ENCODE results near the gene TARS2.

TARS2 gene, protein sequence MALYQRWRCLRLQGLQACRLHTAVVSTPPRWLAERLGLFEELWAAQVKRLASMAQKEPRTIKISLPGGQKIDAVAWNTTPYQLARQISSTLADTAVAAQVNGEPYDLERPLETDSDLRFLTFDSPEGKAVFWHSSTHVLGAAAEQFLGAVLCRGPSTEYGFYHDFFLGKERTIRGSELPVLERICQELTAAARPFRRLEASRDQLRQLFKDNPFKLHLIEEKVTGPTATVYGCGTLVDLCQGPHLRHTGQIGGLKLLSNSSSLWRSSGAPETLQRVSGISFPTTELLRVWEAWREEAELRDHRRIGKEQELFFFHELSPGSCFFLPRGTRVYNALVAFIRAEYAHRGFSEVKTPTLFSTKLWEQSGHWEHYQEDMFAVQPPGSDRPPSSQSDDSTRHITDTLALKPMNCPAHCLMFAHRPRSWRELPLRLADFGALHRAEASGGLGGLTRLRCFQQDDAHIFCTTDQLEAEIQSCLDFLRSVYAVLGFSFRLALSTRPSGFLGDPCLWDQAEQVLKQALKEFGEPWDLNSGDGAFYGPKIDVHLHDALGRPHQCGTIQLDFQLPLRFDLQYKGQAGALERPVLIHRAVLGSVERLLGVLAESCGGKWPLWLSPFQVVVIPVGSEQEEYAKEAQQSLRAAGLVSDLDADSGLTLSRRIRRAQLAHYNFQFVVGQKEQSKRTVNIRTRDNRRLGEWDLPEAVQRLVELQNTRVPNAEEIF

DNA sequence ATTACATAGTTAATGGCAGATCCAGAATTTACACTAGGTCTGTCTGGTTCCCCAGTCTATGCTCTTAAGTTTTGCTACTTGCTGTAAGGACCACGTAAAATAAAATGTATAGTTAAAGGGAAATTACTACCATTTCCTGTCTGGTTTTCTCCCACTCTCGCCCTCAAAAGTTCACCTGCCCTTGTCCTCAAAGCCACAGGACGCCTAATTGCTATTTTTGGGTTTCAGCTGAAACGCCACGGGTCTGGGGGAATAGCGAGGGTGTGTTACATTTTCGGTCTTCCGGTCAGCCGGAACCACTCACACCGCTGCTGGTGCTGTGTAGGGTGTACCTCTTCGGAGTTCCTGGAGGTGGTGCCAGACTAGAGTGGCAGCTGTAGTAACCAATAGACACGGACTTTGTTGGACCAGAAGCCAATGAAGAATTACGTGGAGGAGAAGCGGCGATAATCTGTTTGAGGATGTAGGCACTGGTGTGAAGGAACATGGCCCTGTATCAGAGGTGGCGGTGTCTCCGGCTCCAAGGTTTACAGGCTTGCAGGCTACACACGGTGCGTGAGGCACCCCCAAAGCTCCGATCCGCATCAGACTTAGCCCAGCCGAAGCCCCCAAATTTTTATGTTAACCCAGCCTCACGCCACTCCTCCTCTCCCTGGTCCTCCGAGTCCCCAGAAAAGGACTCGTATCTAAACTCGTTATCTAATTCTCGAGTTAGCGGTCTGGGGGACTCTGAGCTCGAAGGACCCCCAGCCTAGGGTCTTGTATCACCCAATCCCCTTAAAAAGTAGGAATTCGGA is at the start of gene TARS2:
Gene TARS2 (plus strand): TSS at position 454 of the 797 bp plus-strand sequence. CDS start 32 bp downstream, at position 486.
- peak; percentile 96 to 100 (median 99) for DNase-seq

DNA sequence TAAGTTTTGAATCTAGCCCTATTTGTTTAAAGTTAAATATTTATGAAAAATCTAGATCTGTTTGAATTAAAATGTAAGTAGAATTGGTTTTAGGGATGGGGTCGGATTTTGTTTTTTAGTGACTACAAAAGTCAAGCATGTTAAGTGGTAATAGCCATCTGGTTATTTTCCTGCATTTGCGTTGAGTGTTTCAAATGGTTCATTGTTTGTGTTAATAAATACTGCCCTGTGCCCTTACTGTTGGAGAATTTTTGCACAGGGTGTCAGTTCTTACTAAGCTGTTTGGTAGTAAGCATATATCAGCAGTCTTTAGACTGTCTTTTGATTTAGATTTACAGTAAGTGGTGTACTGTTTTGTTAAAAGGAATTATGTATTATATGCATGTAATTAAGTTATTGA is 46.1 kb upstream of the TARS2 start:
- DNase-seq: no peak

DNA sequence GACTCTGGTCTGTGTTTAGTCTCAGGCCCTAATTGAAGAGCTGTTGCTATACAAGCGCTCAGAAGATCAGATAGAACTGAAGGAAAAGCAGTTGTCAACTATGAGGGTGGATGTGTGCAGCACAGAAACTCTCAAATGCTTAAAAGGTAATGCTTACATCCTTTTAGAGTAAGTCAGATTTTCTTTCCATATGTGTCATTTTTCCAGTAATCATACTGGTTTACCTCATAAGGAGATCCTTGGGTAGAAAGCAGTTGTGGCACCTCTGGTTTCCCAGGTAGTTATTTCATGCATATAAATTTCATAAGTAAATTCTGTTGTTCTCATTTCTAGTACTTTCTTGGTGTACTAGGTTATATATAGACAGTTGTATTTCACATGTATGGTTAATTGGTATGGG is 43.0 kb upstream of the TARS2 start:
- no peak for DNase-seq

DNA sequence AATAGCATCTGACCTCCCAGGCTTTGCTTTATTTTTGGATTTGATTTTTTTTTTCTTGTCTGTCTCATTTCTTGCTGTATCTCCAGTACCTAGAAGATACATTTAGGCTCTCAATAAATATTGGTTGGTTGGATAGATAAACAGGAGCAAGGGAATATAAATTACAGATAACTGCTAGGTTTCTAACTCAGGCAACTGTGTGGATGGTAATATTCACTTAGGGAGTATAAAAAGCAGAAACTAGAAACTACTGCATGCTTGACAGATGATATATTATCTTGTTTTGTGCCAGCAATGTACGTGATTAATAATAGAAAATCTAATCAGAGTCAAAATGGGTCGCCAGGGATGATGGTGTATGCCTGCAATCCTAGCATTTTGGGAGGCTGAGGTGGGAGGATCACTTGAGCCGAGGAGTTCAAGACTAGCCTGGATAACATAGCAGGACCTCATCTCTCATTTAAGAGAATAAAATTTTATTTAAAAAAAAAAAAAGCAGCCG is 31.0 kb upstream of the TARS2 start:
- DNase-seq: no peak

DNA sequence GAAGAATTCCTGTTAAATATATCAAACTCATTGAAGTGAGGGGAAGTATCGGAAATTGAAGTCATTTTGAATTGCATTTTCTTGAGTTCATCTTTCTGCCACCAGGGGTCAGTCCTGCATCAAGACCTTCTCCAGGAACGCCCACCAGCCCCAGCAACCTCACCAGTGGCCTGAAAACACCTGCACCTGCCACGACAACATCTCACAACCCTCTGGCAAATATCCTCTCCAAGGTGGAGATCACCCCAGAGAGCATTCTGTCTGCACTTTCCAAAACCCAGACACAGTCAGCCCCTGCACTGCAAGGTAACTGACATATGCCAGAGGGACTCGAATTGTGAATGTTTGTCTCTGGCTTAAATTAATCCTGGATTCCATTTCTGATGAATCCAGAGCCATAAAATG is 22.8 kb upstream of the TARS2 start:
- peak; percentile 47 to 89 (median 81) for DNase-seq

DNA sequence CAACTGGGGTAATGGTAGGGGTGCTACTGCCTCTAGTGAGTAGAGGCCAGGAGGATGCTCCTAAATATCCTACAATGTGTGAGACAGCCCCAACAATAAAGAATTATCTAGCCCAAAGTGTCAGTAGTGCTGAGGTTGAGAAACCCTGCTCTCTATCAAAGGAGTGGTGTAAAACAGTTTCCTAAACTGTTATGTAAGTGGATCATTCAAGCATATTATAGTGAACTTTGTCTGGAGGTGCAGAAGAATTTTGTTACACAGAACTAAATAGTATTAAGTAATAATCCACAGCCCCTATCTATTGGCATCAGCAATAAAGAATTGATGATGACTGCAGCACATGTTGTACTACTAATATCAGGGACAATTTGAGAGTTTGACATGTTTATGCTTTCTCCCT is 20.3 kb upstream of the TARS2 start:
- DNase-seq: no peak

DNA sequence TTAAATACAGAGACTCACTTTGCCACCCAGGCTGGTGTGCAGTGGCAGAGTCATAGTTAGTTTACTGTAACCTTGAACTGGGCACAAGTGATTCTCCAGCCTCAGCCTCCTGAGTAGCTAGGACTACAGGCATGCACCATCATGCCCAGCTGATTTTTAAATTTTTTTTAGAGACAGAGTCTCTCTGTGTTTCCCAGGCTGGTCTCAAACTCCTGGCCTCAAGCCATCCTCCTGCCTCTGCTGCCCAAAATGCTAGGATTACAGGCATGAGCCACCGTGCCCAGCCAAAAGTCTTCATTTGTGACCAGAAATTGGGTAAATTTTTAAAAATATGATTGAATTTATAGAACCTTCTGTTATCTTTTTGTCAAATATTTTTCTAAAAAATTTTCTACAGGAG is 17.9 kb upstream of the TARS2 start:
- DNase-seq: no peak

DNA sequence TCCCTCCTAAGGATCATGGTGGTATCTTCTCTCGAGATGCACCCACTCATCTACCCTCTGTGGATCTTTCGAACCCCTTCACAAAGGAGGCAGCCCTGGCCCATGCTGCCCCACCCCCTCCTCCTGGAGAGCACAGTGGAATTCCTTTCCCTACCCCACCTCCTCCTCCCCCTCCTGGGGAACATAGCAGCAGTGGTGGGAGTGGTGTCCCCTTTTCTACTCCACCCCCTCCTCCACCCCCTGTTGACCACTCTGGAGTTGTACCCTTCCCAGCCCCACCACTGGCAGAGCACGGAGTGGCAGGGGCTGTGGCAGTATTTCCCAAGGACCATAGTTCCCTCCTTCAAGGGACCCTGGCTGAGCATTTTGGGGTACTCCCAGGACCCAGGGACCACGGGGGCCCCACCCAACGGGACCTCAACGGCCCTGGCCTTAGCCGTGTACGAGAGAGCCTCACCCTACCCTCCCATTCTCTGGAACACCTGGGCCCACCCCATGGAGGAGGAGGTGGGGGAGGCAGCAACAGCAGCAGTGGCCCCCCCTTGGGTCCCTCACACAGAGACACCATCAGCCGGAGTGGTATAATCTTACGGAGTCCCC is 14.5 kb upstream of the TARS2 start:
- no peak for DNase-seq

DNA sequence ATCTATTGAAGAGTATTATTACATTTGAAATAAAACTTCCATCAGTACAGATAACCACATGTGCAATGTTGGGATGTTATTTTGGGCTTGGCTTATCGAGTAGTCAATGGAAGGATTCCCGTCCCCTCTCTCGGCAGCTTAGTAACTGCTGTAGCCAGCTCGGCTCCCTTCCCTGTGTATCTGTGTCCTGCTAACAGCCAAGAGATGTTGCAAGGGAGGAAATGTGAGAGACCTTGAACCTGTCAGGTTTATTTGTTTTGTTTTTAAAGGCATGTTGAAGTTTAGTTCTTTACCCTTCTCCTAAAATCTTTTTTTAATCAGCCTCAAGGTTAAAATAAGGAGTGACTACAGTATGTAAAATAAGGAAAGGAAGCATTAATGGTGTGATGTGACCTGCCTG is 13.6 kb upstream of the TARS2 start:
- DNase-seq: no peak

DNA sequence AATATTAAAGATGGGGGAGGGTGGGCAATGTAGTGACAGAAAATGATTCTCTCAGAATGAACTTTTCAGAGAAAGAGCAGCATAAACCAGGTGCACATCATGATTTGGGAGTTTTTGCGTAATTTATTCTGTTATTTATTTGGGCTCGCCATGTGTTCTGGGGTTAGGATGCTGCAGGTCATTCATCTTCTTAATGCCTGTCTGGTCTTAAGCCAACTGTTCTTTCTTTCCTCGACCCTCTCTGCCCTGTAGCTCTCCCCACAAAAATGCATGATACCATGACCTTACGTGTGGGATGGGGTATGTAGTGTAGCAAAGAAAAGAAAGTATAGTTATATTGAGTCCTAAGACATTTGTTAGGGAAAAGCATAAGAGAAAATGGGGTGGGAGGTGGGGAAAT is 12.3 kb upstream of the TARS2 start:
- DNase-seq: no peak

DNA sequence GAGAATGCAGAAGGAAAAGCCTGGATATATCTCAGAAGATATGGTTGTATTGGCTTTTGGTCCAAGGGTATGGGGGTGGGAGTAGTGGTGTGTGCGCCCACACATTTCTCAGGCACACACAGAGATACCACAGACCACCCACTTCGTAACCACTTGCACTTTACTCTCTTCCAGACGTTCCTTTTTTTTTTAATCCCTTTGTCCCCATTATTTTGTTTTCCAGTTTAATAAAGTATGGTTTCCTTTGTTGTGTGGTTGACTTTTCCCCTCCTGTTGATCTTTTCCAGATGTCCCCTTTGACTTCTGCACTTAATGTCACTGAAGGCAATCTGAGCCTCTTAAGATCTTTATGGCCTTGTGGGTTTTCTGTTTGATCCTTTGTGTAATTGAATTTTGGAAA is 10.5 kb upstream of the TARS2 start:
- no peak for DNase-seq

DNA sequence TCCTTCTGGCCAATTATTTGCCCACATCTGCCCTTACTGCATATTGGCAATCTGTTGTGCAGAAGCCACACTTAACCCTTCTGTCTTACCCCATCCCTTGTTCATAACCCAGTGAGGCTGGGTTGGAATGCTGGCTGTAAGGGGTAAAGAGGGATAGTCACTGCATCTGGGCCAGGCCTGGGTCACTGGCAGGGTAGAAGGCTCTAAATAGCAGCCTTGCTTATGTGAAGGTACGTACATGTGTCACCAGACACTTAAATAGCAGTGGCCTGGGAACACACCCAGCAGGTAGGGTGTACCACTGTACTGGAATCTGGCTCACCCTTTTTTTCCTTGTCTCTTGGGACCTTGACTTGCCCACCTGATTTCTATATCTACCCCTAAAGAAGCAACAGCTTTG is 9.9 kb upstream of the TARS2 start:
- DNase-seq: no peak

DNA sequence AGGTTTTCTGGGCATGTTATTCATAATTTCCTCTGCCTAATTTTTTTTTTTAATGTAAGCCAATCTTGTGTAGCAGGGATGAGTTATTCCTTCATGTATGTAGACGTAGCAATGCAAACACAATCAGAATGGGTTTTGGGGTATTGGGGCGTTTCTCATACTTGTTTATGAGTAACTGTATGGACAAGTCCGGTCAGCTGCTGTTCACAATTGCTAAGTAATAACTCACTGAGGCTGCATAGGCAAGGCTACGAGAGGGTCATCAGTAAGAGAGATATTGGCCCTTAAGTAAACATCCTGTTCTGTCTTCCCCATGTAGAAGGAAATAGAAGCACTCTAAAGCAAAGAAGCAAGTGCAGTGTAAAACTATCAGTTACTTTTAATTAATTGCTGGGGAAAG is 9.5 kb upstream of the TARS2 start:
- DNase-seq: peak in 2 of 3 experiments; percentile 6 to 15

DNA sequence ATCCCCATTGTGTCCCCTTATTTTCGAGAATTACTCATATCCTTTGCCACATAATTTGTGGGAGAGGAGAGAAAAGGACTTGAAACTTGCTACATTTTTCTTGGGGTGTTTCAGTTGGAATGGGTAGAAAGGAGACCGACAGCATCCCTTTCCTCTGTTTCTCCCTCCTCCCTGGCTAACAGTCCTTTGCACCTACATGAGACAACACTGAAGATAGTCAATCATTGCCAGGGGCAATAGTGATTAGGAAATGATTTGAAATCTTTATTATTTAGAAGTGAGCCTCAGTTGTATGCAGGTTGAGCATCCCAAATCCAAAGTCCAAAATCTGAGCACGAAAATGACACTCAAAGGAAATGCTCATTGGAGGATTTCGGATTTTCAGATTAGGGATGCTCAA is 7.8 kb upstream of the TARS2 start:
- peak in 1 of 3 experiments; percentile 16 for DNase-seq

DNA sequence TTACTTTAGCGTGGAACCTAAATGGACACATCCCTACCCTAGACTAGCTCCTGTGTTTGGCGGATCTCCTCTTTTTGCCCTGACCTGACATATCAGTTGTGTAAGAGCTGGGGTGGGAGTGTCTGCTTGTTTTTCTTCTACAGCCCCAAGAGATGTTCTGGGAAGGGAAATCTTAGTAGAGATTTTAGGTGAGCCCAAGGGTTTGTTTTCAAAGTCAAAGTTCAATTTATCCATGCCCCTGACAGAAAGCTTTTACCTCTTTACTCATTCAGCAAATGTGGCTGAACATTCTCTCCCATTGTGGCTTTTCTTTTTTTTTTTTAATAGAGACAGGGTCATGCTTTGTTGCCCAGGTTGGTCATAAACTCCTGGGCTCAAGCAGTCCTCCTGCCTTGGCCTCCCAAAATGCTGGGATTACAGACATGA is 7.3 kb upstream of the TARS2 start:
- no peak for DNase-seq

DNA sequence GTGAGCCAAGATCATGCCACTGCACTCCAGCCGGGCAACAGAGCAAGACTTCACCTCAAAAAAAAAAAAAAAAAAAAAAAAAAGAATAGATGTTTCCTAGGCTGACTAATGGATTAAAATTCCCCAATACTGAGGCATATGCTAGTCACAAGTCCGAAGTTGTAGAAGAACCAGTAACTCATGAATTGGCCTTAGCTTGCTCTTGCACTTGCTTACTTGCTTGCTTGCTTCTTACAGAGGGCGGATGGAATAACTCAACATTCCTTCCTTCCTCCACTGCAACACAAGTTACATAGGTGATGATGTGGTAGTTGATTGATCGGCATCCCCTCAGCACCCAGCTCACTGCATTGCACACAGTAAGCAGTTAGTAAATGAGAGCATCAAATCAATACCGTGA is 2.8 kb upstream of the TARS2 start:
- no peak for DNase-seq

DNA sequence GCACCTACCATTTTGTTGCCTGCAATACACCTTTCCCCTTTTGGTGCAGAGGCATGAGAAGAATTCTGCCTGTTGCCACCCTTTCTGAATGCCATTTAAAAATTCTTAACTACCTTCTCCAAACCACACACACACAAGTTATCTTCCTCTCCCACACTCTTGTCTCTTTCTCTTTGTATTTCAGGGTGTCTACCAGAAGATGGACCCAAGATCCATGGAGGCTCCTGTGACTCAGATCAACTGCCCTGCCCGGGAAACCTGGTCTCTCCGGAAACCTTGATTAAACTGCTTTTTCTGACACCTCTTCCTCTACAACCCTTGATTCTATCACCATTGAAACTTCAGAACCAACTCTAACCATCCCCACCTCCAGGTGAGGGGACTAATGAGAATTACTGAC is 2.4 kb upstream of the TARS2 start:
- peak in 1 of 3 experiments; percentile 8 for DNase-seq

DNA sequence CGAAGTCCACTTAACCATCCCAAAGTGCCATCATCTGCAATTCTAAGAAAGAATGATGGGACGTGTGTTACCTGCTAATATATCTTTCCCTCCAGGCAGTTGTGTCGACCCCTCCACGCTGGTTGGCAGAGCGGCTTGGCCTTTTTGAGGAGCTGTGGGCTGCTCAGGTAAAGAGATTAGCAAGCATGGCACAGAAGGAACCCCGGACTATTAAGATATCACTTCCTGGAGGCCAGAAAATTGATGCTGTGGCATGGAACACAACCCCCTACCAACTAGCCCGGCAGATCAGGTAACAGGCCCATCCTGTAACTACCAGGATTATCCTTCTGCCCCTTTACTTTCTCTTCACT is 520 bp downstream of the TARS2 start:
- no peak for DNase-seq

DNA sequence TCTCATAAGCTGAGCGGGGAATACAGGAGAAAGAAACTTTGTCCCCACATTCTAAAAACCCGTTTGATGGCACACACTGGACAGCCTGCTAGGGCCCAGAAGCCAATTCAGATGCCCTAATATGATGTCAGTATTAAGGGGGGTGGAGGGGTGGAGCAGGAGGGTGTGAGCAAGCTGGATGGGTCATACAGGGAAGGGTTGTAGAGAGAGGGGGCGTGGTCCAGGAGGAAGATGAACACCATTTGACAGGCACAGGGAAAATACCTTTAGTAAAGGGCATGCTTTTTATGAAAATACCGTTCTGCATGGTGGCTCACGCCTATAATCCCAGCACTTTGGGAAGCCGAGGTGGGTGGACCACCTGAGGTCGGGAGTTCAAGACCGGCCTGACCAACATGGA is 6.0 kb downstream of the TARS2 start:
- no peak for DNase-seq

DNA sequence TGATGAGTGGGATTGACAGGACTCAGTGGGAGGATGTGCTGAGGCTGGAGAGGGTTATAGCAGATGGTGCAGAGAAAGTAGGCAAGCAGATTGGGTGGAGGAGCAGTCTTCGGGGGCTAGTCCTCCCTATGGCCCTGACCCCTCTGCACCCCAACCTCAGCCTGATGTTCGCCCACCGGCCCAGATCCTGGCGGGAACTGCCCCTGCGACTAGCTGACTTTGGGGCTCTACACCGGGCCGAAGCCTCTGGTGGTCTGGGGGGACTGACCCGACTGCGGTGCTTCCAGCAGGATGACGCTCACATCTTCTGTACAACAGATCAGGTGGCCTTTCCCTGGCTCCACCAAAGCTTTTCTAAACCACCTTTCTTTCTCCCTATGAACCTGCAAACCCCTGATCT is 11.1 kb downstream of the TARS2 start:
- DNase-seq: no peak

DNA sequence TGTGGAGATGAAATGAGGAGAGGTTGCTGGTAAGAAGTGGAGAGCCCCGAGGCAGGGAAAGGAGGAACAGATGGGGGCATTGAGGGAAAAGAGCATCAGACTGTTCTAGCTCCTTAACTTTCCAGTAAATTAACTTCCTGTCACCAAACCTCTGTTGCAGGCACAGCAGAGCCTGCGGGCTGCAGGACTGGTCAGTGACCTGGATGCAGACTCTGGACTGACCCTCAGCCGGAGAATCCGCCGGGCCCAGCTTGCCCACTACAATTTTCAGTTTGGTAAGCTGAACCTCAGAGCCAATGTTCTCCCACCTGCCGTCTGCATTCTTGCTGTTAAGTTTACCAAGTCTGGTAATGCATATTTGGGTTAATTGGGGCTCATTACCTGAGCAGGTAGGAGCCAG is 18.2 kb downstream of the TARS2 start:
- DNase-seq: peak in 1 of 3 experiments; percentile 38

DNA sequence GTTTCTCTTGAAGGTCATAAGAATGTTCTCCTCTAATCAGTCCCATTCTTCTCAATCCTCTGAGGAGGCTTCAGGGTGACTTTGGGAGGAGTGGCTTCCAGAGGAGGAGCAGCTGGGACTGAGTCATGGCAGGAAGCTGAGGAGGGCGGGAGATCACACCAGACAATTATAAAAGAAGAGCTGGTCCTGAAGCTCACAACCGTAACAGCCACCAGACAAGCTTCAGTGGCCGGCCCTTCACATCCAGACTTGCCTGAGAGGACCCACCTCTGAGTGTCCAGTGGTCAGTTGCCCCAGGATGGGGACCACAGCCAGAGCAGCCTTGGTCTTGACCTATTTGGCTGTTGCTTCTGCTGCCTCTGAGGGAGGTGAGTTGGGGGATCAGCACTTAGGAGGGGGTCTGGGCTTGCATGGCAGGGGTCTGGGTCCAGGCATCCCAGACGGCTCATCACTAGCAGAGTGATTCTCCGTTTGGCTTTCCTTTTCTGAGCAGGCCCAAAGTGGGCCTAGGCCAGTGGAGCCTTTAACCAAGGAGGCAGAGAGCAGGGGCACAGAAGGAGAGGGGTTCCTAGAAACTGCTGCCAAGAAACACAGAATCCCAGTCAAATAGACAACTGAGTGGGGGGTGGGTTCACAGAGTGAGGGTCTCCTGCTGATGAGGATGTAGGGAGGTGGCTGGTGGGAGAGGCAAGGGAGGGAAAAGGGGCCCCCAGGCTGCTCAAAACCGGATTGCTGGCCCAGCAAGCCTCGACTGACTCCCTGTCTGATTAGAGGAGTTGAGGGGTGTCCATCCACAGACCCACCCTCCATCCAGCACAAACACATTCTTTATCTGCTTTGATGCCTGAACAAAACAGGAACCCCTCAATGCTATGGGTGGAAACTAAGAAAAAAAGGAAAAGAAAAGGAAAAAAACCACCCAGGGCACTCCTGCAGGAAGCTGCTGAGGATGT is 21.0 kb downstream of the TARS2 start, which contains the start of gene ECM1:
Gene ECM1 (plus strand): TSS at position 198 of the 953 bp plus-strand sequence. CDS start 101 bp downstream, at position 299.
- DNase-seq: no peak

All from NCI-H1417 (cell line).